Measurements from ENCODE around the gene SNX1. TPM values are rescaled to one million over a fixed set of nuclear protein-coding genes. Genes with fewer than 3 reads are reported as not detected.

SNX1 gene
- total and polyA plus RNA-seq, 2 of the 13 experiments (the other 11 are each of a cell fraction or from before 2014, with no cell fraction given): 29.3 to 60.1 TPM

DNA sequence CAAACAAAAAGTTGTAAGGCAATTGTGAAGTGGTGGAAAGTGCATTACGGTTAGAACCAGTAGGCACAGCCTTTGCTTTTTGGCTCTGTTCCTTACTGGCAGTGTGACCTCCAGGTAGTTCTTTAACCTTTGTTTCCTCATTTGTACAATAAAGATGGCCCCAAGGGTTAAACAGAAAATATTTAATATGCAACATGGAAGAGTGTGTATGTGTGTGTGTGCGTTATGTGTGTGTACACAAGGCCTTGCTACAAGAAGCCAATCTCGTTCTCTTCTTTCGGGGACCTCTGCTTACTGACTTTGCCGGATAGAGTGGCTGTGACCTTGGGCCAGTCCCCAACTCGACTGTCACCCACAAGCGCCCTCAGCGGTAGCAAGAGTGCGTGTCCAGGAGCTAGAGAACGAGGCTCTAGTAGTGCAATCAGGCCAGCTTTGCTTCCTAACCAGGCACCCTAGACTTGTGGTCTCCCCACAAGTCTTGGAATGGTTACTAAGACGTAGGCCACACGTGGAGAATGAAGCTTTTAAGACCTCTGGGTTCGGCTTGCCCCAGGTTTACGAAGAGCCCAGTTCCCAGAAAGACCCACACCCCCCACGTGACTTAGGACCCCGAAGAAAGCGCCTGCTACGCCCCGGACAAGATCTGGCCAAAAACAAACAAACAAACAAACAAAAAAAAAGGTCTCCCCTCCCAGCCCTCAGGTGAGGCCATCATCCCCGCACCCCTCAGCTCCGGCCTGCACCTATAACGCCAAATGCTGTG, 2.7 kb upstream of the SNX1 start (continued):
- TF ChIP-seq, protein P1, sequence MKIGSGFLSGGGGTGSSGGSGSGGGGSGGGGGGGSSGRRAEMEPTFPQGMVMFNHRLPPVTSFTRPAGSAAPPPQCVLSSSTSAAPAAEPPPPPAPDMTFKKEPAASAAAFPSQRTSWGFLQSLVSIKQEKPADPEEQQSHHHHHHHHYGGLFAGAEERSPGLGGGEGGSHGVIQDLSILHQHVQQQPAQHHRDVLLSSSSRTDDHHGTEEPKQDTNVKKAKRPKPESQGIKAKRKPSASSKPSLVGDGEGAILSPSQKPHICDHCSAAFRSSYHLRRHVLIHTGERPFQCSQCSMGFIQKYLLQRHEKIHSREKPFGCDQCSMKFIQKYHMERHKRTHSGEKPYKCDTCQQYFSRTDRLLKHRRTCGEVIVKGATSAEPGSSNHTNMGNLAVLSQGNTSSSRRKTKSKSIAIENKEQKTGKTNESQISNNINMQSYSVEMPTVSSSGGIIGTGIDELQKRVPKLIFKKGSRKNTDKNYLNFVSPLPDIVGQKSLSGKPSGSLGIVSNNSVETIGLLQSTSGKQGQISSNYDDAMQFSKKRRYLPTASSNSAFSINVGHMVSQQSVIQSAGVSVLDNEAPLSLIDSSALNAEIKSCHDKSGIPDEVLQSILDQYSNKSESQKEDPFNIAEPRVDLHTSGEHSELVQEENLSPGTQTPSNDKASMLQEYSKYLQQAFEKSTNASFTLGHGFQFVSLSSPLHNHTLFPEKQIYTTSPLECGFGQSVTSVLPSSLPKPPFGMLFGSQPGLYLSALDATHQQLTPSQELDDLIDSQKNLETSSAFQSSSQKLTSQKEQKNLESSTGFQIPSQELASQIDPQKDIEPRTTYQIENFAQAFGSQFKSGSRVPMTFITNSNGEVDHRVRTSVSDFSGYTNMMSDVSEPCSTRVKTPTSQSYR (CRISPR knock-in tag; IDR thresholded peaks at IDR 0.05; ENCODE audit: borderline replicate concordance): no peak
- TF ChIP-seq ZKSCAN5 (CRISPR knock-in tag; IDR thresholded peaks at IDR 0.05): no peak
- peak; percentile 20 for TF ChIP-seq MED8 (CRISPR knock-in tag; IDR thresholded peaks at IDR 0.05; ENCODE audit: insufficient replicate concordance)
- no peak for TF ChIP-seq ZNF629 (CRISPR knock-in tag; conservative IDR thresholded peaks at IDR 0.05)
- TF ChIP-seq, protein P2, sequence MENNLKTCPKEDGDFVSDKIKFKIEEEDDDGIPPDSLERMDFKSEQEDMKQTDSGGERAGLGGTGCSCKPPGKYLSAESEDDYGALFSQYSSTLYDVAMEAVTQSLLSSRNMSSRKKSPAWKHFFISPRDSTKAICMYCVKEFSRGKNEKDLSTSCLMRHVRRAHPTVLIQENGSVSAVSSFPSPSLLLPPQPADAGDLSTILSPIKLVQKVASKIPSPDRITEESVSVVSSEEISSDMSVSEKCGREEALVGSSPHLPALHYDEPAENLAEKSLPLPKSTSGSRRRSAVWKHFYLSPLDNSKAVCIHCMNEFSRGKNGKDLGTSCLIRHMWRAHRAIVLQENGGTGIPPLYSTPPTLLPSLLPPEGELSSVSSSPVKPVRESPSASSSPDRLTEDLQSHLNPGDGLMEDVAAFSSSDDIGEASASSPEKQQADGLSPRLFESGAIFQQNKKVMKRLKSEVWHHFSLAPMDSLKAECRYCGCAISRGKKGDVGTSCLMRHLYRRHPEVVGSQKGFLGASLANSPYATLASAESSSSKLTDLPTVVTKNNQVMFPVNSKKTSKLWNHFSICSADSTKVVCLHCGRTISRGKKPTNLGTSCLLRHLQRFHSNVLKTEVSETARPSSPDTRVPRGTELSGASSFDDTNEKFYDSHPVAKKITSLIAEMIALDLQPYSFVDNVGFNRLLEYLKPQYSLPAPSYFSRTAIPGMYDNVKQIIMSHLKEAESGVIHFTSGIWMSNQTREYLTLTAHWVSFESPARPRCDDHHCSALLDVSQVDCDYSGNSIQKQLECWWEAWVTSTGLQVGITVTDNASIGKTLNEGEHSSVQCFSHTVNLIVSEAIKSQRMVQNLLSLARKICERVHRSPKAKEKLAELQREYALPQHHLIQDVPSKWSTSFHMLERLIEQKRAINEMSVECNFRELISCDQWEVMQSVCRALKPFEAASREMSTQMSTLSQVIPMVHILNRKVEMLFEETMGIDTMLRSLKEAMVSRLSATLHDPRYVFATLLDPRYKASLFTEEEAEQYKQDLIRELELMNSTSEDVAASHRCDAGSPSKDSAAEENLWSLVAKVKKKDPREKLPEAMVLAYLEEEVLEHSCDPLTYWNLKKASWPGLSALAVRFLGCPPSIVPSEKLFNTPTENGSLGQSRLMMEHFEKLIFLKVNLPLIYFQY (CRISPR knock-in tag; IDR thresholded peaks at IDR 0.05; ENCODE audit: borderline replicate concordance): no peak
- TF ChIP-seq, protein P3, sequence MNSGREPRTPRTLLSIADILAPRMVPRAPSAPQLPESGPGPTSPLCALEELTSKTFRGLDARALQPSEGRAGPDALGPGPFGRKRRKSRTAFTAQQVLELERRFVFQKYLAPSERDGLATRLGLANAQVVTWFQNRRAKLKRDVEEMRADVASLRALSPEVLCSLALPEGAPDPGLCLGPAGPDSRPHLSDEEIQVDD (CRISPR knock-in tag; IDR thresholded peaks at IDR 0.05; ENCODE audit: borderline replicate concordance): no peak
- TF ChIP-seq CENPT (CRISPR knock-in tag; IDR thresholded peaks at IDR 0.05; ENCODE audit: low read depth): no peak
- no peak for TF ChIP-seq ZNF44 (CRISPR knock-in tag; IDR thresholded peaks at IDR 0.05)
- TF ChIP-seq, protein P4, sequence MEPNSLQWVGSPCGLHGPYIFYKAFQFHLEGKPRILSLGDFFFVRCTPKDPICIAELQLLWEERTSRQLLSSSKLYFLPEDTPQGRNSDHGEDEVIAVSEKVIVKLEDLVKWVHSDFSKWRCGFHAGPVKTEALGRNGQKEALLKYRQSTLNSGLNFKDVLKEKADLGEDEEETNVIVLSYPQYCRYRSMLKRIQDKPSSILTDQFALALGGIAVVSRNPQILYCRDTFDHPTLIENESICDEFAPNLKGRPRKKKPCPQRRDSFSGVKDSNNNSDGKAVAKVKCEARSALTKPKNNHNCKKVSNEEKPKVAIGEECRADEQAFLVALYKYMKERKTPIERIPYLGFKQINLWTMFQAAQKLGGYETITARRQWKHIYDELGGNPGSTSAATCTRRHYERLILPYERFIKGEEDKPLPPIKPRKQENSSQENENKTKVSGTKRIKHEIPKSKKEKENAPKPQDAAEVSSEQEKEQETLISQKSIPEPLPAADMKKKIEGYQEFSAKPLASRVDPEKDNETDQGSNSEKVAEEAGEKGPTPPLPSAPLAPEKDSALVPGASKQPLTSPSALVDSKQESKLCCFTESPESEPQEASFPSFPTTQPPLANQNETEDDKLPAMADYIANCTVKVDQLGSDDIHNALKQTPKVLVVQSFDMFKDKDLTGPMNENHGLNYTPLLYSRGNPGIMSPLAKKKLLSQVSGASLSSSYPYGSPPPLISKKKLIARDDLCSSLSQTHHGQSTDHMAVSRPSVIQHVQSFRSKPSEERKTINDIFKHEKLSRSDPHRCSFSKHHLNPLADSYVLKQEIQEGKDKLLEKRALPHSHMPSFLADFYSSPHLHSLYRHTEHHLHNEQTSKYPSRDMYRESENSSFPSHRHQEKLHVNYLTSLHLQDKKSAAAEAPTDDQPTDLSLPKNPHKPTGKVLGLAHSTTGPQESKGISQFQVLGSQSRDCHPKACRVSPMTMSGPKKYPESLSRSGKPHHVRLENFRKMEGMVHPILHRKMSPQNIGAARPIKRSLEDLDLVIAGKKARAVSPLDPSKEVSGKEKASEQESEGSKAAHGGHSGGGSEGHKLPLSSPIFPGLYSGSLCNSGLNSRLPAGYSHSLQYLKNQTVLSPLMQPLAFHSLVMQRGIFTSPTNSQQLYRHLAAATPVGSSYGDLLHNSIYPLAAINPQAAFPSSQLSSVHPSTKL (CRISPR knock-in tag; IDR thresholded peaks at IDR 0.05): 0 out of 2 replicates have a peak, but pooled peaks have one; percentile 15
- no peak for TF ChIP-seq ATAD3A (CRISPR knock-in tag; IDR thresholded peaks at IDR 0.05)
- no peak for TF ChIP-seq MEF2D (CRISPR knock-in tag; IDR thresholded peaks at IDR 0.05)
- TF ChIP-seq MYC (CRISPR knock-in tag; IDR thresholded peaks at IDR 0.05; ENCODE audit: borderline replicate concordance): peak; percentile 20; the same call in 1 of the 2 replicates
- peak; percentile 42 for TF ChIP-seq DMAP1 (CRISPR knock-in tag; IDR thresholded peaks at IDR 0.05)
- TF ChIP-seq MLLT10 (CRISPR knock-in tag; IDR thresholded peaks at IDR 0.05): no peak
- TF ChIP-seq, protein P5, sequence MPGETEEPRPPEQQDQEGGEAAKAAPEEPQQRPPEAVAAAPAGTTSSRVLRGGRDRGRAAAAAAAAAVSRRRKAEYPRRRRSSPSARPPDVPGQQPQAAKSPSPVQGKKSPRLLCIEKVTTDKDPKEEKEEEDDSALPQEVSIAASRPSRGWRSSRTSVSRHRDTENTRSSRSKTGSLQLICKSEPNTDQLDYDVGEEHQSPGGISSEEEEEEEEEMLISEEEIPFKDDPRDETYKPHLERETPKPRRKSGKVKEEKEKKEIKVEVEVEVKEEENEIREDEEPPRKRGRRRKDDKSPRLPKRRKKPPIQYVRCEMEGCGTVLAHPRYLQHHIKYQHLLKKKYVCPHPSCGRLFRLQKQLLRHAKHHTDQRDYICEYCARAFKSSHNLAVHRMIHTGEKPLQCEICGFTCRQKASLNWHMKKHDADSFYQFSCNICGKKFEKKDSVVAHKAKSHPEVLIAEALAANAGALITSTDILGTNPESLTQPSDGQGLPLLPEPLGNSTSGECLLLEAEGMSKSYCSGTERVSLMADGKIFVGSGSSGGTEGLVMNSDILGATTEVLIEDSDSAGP (CRISPR knock-in tag; IDR thresholded peaks at IDR 0.05; ENCODE audit: borderline replicate concordance): no peak

Data from HepG2 (cell line).